Gastrocnemius medialis (tissue), 4 donors: ENCODE data around the gene NNAT. TPM values are rescaled to one million over a fixed set of nuclear protein-coding genes. Genes with fewer than 3 reads are reported as not detected.

Experiments
- ATAC-seq, 2 donors: fragments of 150-250 bp; one replicate each; pipeline ENCODE4 v1.9.1; 2016
- DNase-seq, 2 donors: peaks; one replicate each; pipeline ENCODE4 v3.0.0-alpha.2; 2019
- H3K27ac ChIP-seq, 4 donors: fragments of 200-600 bp; sonication (generic); 1 replicate in 1 of 4; 2 replicates in 3 of 4; pipeline ENCODE4 v1.5.1; 2016 to 2018; ENCODE audit warnings: mild to moderate bottlenecking in 2 of 4, moderate library complexity in 1 of 4
- H3K27me3 ChIP-seq, 3 donors: fragments of 200-600 bp; sonication (generic) in 2 of 3; 1 replicate in 1 of 3; 2 replicates in 2 of 3; pipeline versions ENCODE4 v1.5.1 to v1.6.0; 2016 to 2019; ENCODE audit warnings: mild to moderate bottlenecking in 1 of 3, moderate library complexity in 1 of 3
- H3K36me3 ChIP-seq, 2 donors: fragments of 200-600 bp; sonication (generic) in 1 of 2; one replicate each; pipeline ENCODE4 v1.5.1; 2017 to 2018
- H3K4me1 ChIP-seq, 2 donors: fragments of 200-600 bp; sonication (generic) in 1 of 2; one replicate each; pipeline ENCODE4 v1.5.1; 2016 to 2017; ENCODE audit warnings: mild to moderate bottlenecking in 2 of 2
- H3K4me3 ChIP-seq, 4 donors: fragments of 200-600 bp; sonication (generic) in 3 of 4; 1 replicate in 1 of 4; 2 replicates in 3 of 4; pipeline ENCODE4 v1.5.1; 2016 to 2019; ENCODE audit warnings: mild to moderate bottlenecking in 2 of 4
- H3K9me3 ChIP-seq, 3 donors: fragments of 200-600 bp; sonication (generic) in 2 of 3; 1 replicate in 1 of 3; 2 replicates in 2 of 3; pipeline ENCODE4 v1.5.1; 2016 to 2019
- POLR2A ChIP-seq, 2 donors: fragments of 450-650 bp; IDR thresholded peaks; one replicate each; pipeline ENCODE4 v1.6.1; 2017; ENCODE audit warnings: antibody characterized with exemption in 2 of 2, mild to moderate bottlenecking in 2 of 2, moderate library complexity in 2 of 2
- in situ Hi-C, 4 donors: fragments of 200-750 bp; cut with MboI; loops; one replicate each; pipeline versions ENCODE4 v1.15.0 to v1.8.0; 2017; ENCODE audit warnings: low sequenced_read_pairs in 4 of 4
- intact Hi-C: fragments of 100-400 bp; cut with DNase I; formaldehyde crosslinking; loops from one replicate; pipeline ENCODE4 v1.15.1; 2023; ENCODE audit warnings: low total_unique reads
- total RNA-seq, 4 donors: library from RNA; depleted of rRNA; stranded (reverse); fragments of >200 nt; gene quantifications; one replicate each; pipeline versions ENCODE4 v1.1.0 to v1.2.3, GENCODE V29; 2016
- TF ChIP-seq, protein P1 (sequence below), 5 experiments: fragments of 450-650 bp in 3 of 5; fragments of 200-600 bp in 2 of 5; sonication (generic) in 2 of 5; IDR thresholded peaks in 4 of 5; conservative IDR thresholded peaks in 1 of 5; 1 replicate in 4 of 5; 2 replicates in 1 of 5; pipeline ENCODE4 v1.5.1; 2016 to 2019; ENCODE audit warnings: antibody characterized with exemption in 5 of 5, mild to moderate bottlenecking in 3 of 5, moderate library complexity in 3 of 5

Gene NNAT
- total RNA-seq, 4 donors from 2014 or later = 1.2 to 4.4 (median 2.4) TPM; not detected in 1

DNA sequence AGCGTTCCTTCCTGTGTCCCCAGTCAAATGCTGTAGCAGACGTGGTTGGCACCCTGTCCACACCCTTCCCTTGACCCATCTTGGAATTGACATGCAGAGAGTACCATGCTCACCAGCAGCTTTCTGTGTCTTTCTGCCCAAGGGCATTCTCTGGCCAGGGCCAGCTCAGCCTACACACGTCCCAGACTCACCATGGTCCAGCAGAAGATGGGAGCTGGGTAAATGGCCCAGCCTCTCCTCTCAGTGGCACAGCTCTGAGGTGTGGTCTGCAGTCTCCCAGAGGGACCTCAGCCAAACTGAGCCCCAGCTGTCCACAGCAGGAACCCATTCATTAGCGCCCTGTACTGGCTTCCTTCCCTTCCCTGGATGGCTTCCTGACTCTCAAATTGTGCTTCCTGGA is 37.7 kb downstream of the NNAT start:
- TF ChIP-seq, protein P1, sequence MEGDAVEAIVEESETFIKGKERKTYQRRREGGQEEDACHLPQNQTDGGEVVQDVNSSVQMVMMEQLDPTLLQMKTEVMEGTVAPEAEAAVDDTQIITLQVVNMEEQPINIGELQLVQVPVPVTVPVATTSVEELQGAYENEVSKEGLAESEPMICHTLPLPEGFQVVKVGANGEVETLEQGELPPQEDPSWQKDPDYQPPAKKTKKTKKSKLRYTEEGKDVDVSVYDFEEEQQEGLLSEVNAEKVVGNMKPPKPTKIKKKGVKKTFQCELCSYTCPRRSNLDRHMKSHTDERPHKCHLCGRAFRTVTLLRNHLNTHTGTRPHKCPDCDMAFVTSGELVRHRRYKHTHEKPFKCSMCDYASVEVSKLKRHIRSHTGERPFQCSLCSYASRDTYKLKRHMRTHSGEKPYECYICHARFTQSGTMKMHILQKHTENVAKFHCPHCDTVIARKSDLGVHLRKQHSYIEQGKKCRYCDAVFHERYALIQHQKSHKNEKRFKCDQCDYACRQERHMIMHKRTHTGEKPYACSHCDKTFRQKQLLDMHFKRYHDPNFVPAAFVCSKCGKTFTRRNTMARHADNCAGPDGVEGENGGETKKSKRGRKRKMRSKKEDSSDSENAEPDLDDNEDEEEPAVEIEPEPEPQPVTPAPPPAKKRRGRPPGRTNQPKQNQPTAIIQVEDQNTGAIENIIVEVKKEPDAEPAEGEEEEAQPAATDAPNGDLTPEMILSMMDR (IDR thresholded peaks at IDR 0.05 in 4 of 5, conservative IDR thresholded peaks at IDR 0.05 in 1 of 5) = no peak
- TF ChIP-seq POLR2A (IDR thresholded peaks at IDR 0.05) = no peak

DNA sequence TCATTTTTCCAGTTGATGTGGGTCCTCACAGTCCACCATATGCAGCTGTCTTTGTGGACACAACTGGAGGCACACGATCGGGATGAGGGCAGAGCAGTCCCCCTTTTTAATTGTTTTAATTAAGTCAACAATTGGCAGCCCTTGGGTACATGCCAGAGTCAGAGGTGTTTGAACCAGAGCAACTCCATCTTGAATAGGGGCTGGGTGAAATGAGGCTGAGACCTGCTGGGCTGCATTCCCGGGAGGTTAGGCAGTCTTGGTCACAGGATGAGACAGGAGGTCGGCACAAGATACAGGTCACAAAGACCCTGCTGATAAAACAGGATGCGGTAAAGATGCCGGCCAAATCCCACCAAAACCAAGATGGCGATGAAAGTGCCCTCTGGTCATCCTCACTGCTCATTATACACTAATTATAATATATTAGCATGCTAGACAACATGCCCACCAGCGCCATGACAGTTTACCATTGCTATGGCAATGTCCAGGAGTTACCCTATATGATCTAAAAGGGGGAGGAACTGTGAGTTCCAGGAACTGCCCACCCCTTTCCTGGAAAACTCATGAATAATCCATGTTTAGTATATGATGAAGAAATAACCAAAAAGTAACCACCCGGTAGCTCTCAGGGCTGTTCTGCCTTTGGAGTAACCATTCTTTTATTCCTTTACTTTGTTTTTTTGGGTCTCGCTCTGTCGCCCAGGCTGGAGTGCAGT is 38.4 kb downstream of the NNAT start:
- no peak for ATAC-seq
- H3K27me3 ChIP-seq = peaks cover 13 to 16% (median 13%) of the 10 kb centered on the region in 3 donors
- TF ChIP-seq, protein P1 (IDR thresholded peaks at IDR 0.05 in 4 of 5, conservative IDR thresholded peaks at IDR 0.05 in 1 of 5) = no peak
- TF ChIP-seq POLR2A (IDR thresholded peaks at IDR 0.05) = no peak
- no peaks in the 10 kb centered on the region for H3K36me3 ChIP-seq
- no peaks in the 10 kb centered on the region for H3K9me3 ChIP-seq
- no peak overlapping the region for H3K4me3 ChIP-seq
- no peak overlapping the region for H3K27ac ChIP-seq
- in situ Hi-C loops (loop anchor here in 3 of 4 donors (10.0 to 25.0 kb wide), 2 partner anchors 435 to 653 kb away; no protein-coding TSS in a partner anchor), intact Hi-C loops (loop anchor here (5.0 kb wide), 1 partner anchor 433 kb away; no protein-coding TSS in a partner anchor)
- DNase-seq = no peak
- H3K4me1 ChIP-seq = peaks cover 0 to 3% of the 10 kb centered on the region in 2 donors

More for the DNA sequence above, 37.7 kb downstream of the NNAT start:
- peaks cover 9 to 11% (median 10%) of the 10 kb centered on the region in 3 donors for H3K27me3 ChIP-seq
- no peak overlapping the region for H3K4me3 ChIP-seq
- ATAC-seq (no peak), DNase-seq (no peak)
- in situ Hi-C loops (loop anchor here in 3 of 4 donors (25.0 kb wide), 1 partner anchor 654 kb away; no protein-coding TSS in a partner anchor), intact Hi-C loops (no loop called here)
- H3K36me3 ChIP-seq = no peaks in the 10 kb centered on the region
- H3K4me1 ChIP-seq = no peaks in the 10 kb centered on the region
- H3K27ac ChIP-seq = no peak overlapping the region
- no peaks in the 10 kb centered on the region for H3K9me3 ChIP-seq

GRCh38 chr20:37560629-37561028 is 39.6 kb downstream of the NNAT start:
- H3K27ac ChIP-seq = no peak overlapping the region
- peaks cover 0 to 8% of the 10 kb centered on the region in 2 donors for H3K4me1 ChIP-seq
- DNase-seq (no peak), ATAC-seq (no peak)
- peaks cover 13 to 16% (median 16%) of the 10 kb centered on the region in 3 donors for H3K27me3 ChIP-seq
- in situ Hi-C loops (loop anchor here in 3 of 4 donors (10.0 to 25.0 kb wide), 2 partner anchors 434 to 652 kb away; no protein-coding TSS in a partner anchor), intact Hi-C loops (loop anchor here (5.0 kb wide), 1 partner anchor 432 kb away; no protein-coding TSS in a partner anchor)
- no peak overlapping the region for H3K4me3 ChIP-seq
- no peaks in the 10 kb centered on the region for H3K36me3 ChIP-seq
- H3K9me3 ChIP-seq = no peaks in the 10 kb centered on the region
- TF ChIP-seq POLR2A (IDR thresholded peaks at IDR 0.05) = no peak
- TF ChIP-seq, protein P1 (IDR thresholded peaks at IDR 0.05 in 4 of 5, conservative IDR thresholded peaks at IDR 0.05 in 1 of 5) = no peak

DNA sequence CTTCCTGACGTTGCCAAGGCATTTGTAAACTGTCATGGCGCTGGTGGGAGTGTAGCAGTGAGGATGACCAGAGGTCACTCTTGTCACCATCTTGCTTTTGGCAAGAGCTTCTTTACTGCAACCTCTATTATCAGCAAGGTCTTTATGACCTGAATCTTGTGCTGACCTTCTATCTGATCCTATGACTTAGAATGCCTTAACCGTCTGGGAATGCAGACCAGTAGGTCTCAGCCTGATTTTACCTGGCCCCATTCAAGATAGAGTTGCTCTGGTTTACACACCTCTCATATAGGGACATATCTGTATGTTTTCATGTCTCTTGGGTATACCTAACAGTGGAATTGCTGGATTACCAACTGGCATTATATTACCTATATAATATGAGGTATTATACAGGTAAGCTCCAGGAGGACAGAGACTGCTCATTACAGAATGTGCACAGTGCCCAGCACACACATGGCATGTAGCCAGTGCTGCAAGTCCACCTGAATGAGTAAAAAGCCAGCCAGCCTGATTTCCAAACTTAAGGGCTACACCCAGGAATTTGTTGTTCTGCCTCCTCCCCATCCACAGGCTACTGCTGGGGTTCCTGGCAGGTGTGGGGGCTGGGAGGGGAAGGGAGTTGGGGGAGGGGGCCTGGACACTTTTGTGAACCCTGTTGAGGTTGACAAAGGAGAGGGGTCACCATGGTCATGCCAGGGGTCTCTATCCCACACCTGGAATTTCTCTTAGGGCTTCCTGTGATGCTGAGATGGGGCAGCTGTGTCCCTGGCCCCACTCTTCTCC is 41.8 kb downstream of the NNAT start:
- in situ Hi-C loops = loop anchor here in 3 of 4 donors (10.0 to 25.0 kb wide), 2 partner anchors 432 to 649 kb away; no protein-coding TSS in a partner anchor
- H3K9me3 ChIP-seq = no peaks in the 10 kb centered on the region
- H3K4me1 ChIP-seq = peaks cover 0 to 10% of the 10 kb centered on the region in 2 donors
- TF ChIP-seq, protein P1 (IDR thresholded peaks at IDR 0.05 in 4 of 5, conservative IDR thresholded peaks at IDR 0.05 in 1 of 5) = no peak
- TF ChIP-seq POLR2A (IDR thresholded peaks at IDR 0.05) = no peak
- intact Hi-C loops = loop anchor here (5.0 kb wide), 1 partner anchor 429 kb away; no protein-coding TSS in a partner anchor
- peaks cover 13 to 16% (median 16%) of the 10 kb centered on the region in 3 donors for H3K27me3 ChIP-seq
- ATAC-seq = no peak
- no peak overlapping the region for H3K4me3 ChIP-seq
- no peaks in the 10 kb centered on the region for H3K36me3 ChIP-seq
- no peak for DNase-seq
- no peak overlapping the region for H3K27ac ChIP-seq
